Measurements from ENCODE around the gene SYCP2. TPM values are rescaled to one million over a fixed set of nuclear protein-coding genes. Genes with fewer than 3 reads are reported as not detected.

The SYCP2 gene
- total and polyA plus RNA-seq, 2 donors (not counting 1 experiment from before 2014, with no cell fraction given) = 0.77 to 1.2 TPM

DNA sequence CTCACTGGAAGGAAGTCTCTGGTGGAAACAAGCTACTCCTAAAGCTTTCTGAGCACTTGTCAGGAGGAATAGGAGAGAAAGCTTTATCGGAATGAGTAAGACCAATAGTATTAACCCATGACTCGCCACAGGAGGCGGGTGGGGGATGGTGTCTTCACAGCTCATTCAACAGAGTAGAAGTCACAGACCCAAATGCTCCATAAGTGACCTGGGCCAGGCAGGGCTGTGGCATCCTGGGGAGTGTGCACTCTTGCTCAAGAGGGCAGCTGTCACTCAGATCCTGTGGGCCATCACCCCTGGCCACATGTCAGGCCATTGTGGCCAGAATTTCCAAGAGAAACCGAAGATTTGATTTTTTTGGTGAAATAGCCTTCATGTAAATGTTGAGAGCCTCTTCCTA is 116.0 kb downstream of the SYCP2 start:
- Histone ChIP-seq H3K27me3 (ENCODE audit: control insufficient read depth, insufficient read depth, low read length) (no peaks in the 10 kb centered on the region), H3K4me1 (ENCODE audit: control insufficient read depth, extremely low read depth, insufficient read depth, low read length) (no peaks in the 10 kb centered on the region), H3K9me3 (ENCODE audit: control insufficient read depth, insufficient read depth, low read depth, low read length) (no peaks in the 10 kb centered on the region), H3K27ac (ENCODE audit: insufficient read depth, low read length) (no peak overlapping the region), H4K20me1 (ENCODE audit: control insufficient read depth, extremely low read depth, insufficient read depth, low read length) (no peaks in the 10 kb centered on the region), H3K36me3 (ENCODE audit: control insufficient read depth, insufficient read depth, low read length) (no peaks in the 10 kb centered on the region), H3K79me2 (ENCODE audit: control insufficient read depth, insufficient read depth, low read length) (no peaks in the 10 kb centered on the region), H3K4me3 (replicated peaks in 1 of 4; ENCODE audit: control extremely low read depth in 1 of 4, insufficient read depth in 1 of 4, low read depth in 3 of 4, low read length in 4 of 4) (no peak overlapping the region), H2AFZ (ENCODE audit: low read length) (no peak overlapping the region), H3K9ac (ENCODE audit: insufficient read depth, low read length) (no peak overlapping the region), H3K4me2 (ENCODE audit: extremely low read depth, insufficient read depth, low read length) (no peak overlapping the region)
- TF ChIP-seq EZH2 (IDR thresholded peaks at IDR 0.05; ENCODE audit: low read length, missing control alignments) = no peak
- TF ChIP-seq, protein P1, sequence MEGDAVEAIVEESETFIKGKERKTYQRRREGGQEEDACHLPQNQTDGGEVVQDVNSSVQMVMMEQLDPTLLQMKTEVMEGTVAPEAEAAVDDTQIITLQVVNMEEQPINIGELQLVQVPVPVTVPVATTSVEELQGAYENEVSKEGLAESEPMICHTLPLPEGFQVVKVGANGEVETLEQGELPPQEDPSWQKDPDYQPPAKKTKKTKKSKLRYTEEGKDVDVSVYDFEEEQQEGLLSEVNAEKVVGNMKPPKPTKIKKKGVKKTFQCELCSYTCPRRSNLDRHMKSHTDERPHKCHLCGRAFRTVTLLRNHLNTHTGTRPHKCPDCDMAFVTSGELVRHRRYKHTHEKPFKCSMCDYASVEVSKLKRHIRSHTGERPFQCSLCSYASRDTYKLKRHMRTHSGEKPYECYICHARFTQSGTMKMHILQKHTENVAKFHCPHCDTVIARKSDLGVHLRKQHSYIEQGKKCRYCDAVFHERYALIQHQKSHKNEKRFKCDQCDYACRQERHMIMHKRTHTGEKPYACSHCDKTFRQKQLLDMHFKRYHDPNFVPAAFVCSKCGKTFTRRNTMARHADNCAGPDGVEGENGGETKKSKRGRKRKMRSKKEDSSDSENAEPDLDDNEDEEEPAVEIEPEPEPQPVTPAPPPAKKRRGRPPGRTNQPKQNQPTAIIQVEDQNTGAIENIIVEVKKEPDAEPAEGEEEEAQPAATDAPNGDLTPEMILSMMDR (conservative IDR thresholded peaks at IDR 0.05 in 1 of 2, IDR thresholded peaks at IDR 0.05 in 1 of 2; ENCODE audit: low read depth in 1 of 2, low read length in 2 of 2) = no peak
- no peak for DNase-seq (ENCODE audit: low read depth in 2 of 2)

- H4K20me1 ChIP-seq (ENCODE audit: control insufficient read depth, extremely low read depth, insufficient read depth, low read length) = no peaks in the 10 kb centered on the region
- H3K4me1 ChIP-seq (ENCODE audit: control insufficient read depth, extremely low read depth, insufficient read depth, low read length) = no peaks in the 10 kb centered on the region
- no peaks in the 10 kb centered on the region for H3K27me3 ChIP-seq (ENCODE audit: control insufficient read depth, insufficient read depth, low read length)
- H3K4me3 ChIP-seq (replicated peaks in 1 of 4; ENCODE audit: control extremely low read depth in 1 of 4, insufficient read depth in 1 of 4, low read depth in 3 of 4, low read length in 4 of 4) = no peak overlapping the region
- TF ChIP-seq EZH2 (IDR thresholded peaks at IDR 0.05; ENCODE audit: low read length, missing control alignments) = no peak
- TF ChIP-seq, protein P1 (conservative IDR thresholded peaks at IDR 0.05 in 1 of 2, IDR thresholded peaks at IDR 0.05 in 1 of 2; ENCODE audit: low read depth in 1 of 2, low read length in 2 of 2) = no peak
- H3K79me2 ChIP-seq (ENCODE audit: control insufficient read depth, insufficient read depth, low read length) = no peaks in the 10 kb centered on the region
- no peak overlapping the region for H3K4me2 ChIP-seq (ENCODE audit: extremely low read depth, insufficient read depth, low read length)
- no peak overlapping the region for H3K27ac ChIP-seq (ENCODE audit: insufficient read depth, low read length)
- no peak overlapping the region for H3K9ac ChIP-seq (ENCODE audit: insufficient read depth, low read length)
- no peak for DNase-seq (ENCODE audit: low read depth in 2 of 2)
- H3K9me3 ChIP-seq (ENCODE audit: control insufficient read depth, insufficient read depth, low read depth, low read length) = no peaks in the 10 kb centered on the region
- H3K36me3 ChIP-seq (ENCODE audit: control insufficient read depth, insufficient read depth, low read length) = no peaks in the 10 kb centered on the region
- no peak overlapping the region for H2AFZ ChIP-seq (ENCODE audit: low read length)
Observed at GRCh38 chr20:59816146-59816738, 117.2 kb downstream of the SYCP2 start.

DNA sequence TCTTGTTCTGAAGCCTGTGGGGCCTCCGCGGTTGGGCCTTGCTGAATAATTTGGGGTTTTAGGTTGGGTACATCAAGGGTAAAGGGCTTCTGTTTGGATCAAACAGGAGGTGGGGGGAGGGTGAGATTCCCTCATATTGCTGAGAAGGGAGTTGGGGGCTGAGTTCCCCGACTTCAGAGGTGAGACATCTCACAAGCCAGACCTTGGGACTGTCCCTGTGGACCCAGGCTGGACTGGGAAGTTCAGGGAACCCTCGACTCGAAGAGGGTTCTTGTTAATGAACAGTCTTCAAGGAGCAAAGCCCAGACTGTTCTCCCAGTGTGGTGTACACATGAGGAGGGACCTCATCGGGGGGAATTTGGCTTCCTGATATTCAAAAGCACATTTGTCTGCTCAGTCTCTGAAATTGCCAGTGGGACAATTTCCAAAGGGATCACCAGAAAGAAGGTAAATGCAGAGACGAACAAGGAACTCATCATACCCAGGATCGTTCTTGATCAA is 118.5 kb downstream of the SYCP2 start:
- H3K4me3 ChIP-seq (replicated peaks in 1 of 4; ENCODE audit: control extremely low read depth in 1 of 4, insufficient read depth in 1 of 4, low read depth in 3 of 4, low read length in 4 of 4) = no peak overlapping the region
- no peaks in the 10 kb centered on the region for H3K79me2 ChIP-seq (ENCODE audit: control insufficient read depth, insufficient read depth, low read length)
- H3K4me1 ChIP-seq (ENCODE audit: control insufficient read depth, extremely low read depth, insufficient read depth, low read length) = no peaks in the 10 kb centered on the region
- no peak for DNase-seq (ENCODE audit: low read depth in 2 of 2)
- H3K27me3 ChIP-seq (ENCODE audit: control insufficient read depth, insufficient read depth, low read length) = no peaks in the 10 kb centered on the region
- H3K9ac ChIP-seq (ENCODE audit: insufficient read depth, low read length) = no peak overlapping the region
- H3K27ac ChIP-seq (ENCODE audit: insufficient read depth, low read length) = no peak overlapping the region
- no peaks in the 10 kb centered on the region for H3K9me3 ChIP-seq (ENCODE audit: control insufficient read depth, insufficient read depth, low read depth, low read length)
- H2AFZ ChIP-seq (ENCODE audit: low read length) = no peak overlapping the region
- no peaks in the 10 kb centered on the region for H3K36me3 ChIP-seq (ENCODE audit: control insufficient read depth, insufficient read depth, low read length)
- H3K4me2 ChIP-seq (ENCODE audit: extremely low read depth, insufficient read depth, low read length) = no peak overlapping the region
- TF ChIP-seq, protein P1 (conservative IDR thresholded peaks at IDR 0.05 in 1 of 2, IDR thresholded peaks at IDR 0.05 in 1 of 2; ENCODE audit: low read depth in 1 of 2, low read length in 2 of 2) = no peak
- no peak for TF ChIP-seq EZH2 (IDR thresholded peaks at IDR 0.05; ENCODE audit: low read length, missing control alignments)
- H4K20me1 ChIP-seq (ENCODE audit: control insufficient read depth, extremely low read depth, insufficient read depth, low read length) = no peaks in the 10 kb centered on the region

Measured in fibroblast of lung (primary cell).